Muscle of back (tissue), 11 donors: ENCODE results near the gene DDX27. TPM values are rescaled to one million over a fixed set of nuclear protein-coding genes. Genes with fewer than 3 reads are reported as not detected.

ENCODE experiments used
- DNase-seq, 3 donors: peaks; one replicate each; pipeline versions ENCODE4 v3.0.0 to v3.0.0-alpha.2; 2013
- polyA plus RNA-seq, 10 donors: library from polyadenylated mRNA; unstranded; fragments of 120-200 nt; gene quantifications; one replicate each; pipeline ENCODE4 v1.2.1, GENCODE V29; 2013; ENCODE audit not compliant: insufficient read length in 10 of 10

The DDX27 gene
- polyA plus RNA-seq, 10 donors, result 25.5 to 33.6 (median 28.0) TPM

- peak in 2 of 3 donors; percentile 54 to 77 for DNase-seq
Observed at GRCh38 chr20:49276961-49277785, 58.0 kb downstream of the DDX27 start.

DNA sequence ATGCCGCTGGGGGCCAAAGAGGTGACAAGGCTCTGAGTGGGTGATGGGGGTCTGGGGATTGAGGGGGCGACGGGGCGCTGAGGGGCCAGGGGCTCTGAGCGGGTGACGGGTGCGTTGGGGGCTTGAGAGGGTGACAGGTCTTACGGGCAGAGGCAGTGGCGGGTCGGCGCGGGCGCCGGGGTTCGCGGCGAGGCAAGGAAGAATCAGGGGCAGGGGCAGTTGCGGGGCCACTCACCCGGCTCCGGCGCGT lies 58.5 kb downstream of the DDX27 start:
- DNase-seq, result no peak

GRCh38 chr20:49278036-49278817 lies 59.0 kb downstream of the DDX27 start, which contains the start of gene ZNFX1:
TSS of gene ZNFX1 (minus strand) at chr20:49278057. CDS start at chr20:49275839, 2,218 bp downstream.
- peak; percentile 99 to 100 (median 99) for DNase-seq

GRCh38 chr20:49278818-49279676 lies 59.8 kb downstream of the DDX27 start:
- no peak for DNase-seq

GRCh38 chr20:49279677-49280462 lies 60.7 kb downstream of the DDX27 start:
- DNase-seq, result no peak

- no peak for DNase-seq
Observed at GRCh38 chr20:49280463-49281058, 61.3 kb downstream of the DDX27 start.

GRCh38 chr20:49281059-49281912 lies 62.1 kb downstream of the DDX27 start:
- no peak for DNase-seq

- no peak for DNase-seq
Observed at GRCh38 chr20:49281913-49282467, 62.8 kb downstream of the DDX27 start.

- no peak for DNase-seq
Observed at GRCh38 chr20:49282584-49283171, 63.5 kb downstream of the DDX27 start.

DNA sequence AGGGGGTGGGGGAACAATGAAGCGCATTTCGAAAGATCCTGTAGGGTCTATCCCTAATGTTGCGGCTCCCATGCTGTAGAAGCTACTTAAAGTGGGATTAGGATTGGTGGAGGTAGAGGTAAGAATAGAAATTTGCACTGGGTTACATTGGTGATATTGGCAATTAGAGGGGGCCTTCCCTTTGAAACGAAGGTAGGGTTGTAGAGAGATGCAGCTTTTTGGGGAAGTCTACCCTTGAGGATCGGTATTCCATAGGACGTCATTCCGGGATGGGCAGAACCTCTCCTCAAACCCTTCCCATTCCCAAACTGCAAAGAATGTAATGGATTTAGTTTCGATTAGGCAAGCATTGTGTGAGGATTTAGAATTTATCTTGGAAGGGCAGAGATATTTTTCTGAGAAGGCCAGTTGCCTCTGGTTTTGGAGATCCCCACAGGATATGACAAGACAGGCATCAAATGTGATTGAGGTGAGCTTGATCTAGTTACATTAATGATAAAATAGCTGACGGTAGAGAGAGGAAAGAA lies 64.0 kb downstream of the DDX27 start:
- no peak for DNase-seq

DNA sequence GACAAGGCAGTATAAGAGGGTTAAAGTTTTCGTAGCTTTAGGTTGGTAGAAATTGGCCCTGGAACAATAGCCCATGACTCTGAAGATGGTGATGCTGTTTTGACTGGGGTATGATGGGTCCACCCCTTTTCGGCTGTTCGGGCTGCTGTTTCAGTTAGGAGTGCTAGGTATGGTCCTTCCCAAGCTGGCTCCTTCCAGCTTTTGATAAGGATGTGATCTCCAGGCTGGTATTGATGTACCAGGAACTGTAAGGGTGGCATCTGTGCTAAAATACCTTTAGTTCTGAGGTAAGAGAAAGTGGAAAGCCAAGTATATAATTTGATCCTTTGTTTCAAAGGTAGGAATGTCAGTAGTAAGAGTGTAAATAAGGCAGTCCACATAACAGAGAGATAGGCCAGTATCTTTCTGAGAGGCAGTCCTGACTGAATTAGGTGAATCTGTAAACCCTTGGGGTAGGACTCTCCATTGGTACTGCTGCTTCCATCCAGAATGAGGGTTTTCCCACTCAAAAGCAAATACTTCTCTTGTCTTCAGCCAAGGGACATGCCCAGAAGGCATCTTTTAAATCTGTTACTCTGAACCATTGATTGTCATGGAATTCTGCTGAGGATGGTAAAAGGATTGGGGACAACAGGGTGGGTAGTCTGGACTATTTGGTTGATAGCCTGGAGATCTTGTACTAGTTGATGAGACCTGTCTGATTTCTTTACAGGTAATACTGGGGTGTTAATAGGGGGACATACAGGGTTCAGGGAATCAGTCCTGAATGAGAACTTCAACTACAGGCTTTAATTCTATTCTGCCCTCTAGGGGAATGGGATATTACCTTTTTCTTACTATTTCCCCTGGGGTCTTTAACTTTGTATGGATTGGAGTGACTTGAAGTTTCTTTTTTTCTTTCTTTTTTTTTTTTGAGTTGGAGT lies 64.7 kb downstream of the DDX27 start:
- DNase-seq, result no peak

GRCh38 chr20:49284818-49285217 lies 65.6 kb downstream of the DDX27 start:
- DNase-seq, result no peak

GRCh38 chr20:49285233-49285668 lies 66.0 kb downstream of the DDX27 start:
- no peak for DNase-seq

DNA sequence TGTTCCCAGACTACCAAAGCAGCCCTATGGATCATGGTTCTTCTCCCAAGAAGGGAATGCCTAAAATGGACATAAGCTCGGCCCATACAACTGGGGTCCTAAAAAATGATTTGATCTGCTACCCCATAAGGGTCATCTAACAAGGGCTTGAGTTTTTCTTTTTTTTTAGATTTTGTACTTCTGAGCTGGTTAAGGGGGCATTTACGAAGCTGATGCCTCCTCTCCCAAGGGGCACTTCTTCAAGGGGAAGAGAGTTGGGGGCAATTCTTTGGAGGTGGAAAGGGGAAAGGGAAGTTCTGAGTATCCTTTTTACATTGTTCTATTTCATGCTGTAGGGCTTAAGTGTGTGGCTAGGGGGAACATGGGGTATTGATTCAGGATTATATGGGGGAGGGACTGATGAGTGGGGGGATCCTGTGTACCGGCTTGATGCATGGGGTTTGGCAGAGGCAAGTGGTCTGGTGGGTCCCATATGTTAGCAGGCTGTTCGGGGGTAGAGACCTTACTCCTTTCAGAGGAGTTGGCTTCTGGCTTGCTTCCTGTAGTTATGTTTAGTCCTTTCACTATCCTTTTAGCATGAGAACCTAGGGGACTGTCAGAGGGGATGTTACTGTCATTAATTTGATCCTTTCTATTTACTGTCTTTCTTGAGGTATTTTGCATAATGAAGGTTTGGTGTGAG lies 66.7 kb downstream of the DDX27 start:
- DNase-seq, result no peak

- DNase-seq, result no peak
Observed at GRCh38 chr20:49286689-49287551, 67.7 kb downstream of the DDX27 start.
